GM21737 (cell line): ENCODE data around the gene C1orf216.
"Not testable (repeated sequence)": the region's sequence is repeated elsewhere in the genome, so short reads cannot be mapped to it uniquely, and the experiment has no call there.

Experiments used
- ATAC-seq: cut with Tn5 transposase; IDR thresholded peaks from one replicate; pipeline ENCODE4 v1.9.1; 2021; ENCODE audit warnings: mild to moderate bottlenecking, moderate library complexity; ENCODE audit not compliant: unreplicated experiment

The C1orf216 gene, protein sequence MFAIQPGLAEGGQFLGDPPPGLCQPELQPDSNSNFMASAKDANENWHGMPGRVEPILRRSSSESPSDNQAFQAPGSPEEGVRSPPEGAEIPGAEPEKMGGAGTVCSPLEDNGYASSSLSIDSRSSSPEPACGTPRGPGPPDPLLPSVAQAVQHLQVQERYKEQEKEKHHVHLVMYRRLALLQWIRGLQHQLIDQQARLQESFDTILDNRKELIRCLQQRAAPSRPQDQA

DNA sequence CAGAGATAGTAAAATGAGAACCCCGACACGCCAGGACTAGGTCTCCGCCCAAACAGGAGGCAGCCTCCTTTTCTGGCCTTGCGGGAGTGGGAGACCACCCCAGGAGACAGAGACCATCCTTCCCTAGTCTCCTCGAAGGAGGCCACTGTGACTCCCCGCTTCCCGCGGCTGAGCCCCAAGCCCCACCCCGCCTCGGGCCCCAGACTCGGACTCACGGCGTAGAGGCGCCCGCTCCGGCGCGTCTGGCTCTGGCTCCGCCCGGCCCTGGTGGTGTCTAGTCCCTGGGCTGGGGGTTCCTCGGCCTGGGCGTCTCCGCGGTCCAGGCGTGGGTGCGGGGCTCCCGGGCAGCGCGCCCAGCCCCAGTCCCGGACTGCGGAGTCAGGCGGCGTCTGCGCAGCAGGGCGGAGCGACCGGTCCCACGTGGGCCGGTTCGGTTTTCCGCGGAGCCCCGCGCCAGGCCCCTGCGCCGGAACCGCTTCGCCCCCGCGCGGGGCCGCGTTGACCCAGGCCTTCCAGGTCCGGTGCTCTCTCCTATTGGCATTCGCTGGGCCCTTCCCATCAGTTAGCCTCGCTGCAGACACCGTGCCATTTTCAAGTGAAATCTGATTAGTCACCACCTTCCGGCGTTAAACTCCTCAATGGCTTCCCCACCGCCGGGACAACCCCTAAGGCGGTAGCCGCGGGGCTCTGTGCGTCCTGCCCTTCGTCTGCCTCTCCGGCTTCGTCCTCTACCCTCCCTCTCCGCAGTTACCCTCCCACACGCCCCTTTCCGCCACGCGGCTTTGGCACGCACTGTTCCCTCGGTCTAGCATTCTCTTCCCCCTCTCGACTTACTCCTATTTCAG is at the start of gene C1orf216:
TSS of gene C1orf216 (minus strand) at position 393 of the 845 bp plus-strand sequence. CDS start 2,563 bp downstream, outside the sequence.
- peak; percentile 46 for ATAC-seq

DNA sequence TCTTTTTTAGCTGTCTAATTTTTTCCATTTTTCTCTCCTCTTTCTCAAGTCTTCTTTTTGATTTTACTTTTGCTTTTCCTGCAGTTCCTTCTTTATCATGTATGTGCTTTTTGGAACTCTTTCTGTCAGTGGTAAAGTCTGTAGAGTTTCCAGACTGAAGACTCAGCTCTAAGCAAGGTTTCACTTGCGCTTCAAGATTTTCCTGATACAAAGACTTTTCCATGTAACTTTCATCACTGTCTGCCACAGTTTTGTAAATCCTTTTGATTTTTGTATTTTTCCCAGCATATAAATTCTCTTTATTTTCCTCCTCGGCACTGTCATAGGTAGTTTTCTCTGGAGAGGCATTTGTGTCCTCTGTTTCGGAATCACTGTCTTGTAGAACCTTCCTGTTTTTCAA is 45.6 kb upstream of the C1orf216 start:
- ATAC-seq, result no peak

DNA sequence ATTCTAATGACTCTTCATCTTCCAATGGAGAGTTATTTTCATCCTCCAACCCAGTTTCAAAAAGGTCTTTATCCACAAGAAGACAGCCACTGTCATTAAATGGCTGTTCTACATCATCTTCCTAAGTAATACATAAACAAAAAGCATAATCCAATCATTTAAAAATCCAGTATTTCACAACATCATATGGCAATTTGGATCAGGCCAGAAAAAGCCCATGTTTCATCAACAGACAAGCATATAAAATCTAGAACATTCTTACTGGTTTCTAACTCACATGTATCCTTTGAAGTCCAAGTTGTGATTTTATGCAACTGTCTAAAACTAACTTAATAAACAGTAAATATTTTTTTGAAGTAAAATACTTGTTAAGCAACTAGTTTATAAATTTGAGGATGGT is 44.5 kb upstream of the C1orf216 start:
- no peak for ATAC-seq

DNA sequence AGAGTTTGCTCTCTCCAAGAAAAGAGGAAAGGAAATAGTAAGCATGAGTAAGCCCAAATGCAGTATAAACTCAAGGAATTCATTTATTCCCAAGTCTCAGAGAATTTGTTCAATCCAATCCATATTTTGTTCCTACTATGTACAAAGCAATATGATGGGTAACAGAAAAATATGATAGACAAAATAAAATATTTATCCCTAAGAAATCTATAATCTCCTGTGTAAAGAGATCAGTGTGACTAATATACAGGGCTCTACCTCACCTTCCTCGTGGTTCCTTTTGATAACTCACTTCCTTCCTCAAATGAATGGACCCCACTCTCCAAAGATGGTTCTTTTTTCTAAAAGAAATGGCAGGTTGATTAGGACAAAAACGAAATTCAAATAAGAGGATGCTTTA is 43.5 kb upstream of the C1orf216 start:
- no peak for ATAC-seq

DNA sequence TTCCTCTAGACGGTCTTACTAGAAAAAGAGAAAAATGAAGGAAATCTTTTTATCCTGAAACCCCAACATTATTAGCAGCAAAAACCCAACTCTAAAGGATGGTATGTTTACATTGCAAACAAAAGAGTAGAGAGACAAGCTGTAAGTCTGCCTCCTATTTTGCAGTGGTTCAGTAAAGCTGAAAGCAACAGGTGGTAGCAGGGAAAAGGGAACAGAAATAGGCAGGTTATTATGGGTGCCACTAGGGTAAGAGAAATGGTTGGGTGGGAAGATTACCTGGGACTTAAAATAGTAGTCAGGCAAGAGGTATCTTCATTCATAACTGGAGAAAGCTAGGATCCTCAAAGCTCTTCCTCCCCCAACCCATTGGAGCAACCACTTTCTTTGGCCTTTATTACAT is 37.4 kb upstream of the C1orf216 start:
- no peak for ATAC-seq

DNA sequence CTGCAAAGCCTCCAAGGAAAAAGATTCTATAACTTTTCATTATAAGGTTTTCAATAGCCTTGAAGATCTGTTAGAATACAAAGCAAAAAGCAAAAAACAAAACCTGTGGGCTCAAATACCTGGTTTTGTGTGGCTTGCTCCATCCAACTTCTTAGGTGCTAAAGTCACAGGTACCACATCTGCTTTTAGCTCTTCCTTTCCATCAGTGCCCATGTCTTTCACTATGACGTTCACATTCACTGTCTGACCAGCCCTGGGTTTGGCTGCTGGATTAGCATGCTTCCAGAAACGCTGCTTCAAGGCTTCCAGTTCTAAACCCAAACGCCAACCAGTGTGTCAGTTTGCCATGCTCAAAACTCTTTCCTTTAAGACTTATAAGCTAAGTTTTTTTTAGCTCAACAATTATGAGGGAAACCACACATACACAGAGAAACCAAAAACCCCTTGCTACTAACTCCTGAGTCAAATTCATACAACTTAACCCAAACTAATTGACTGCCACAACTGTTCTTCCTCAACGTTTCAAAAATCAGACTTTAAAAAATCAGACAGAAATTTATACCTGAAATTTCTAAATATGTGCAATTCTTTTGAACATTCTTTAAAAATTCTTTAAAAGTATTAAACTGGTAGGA is 35.1 kb upstream of the C1orf216 start:
- ATAC-seq, result no peak

DNA sequence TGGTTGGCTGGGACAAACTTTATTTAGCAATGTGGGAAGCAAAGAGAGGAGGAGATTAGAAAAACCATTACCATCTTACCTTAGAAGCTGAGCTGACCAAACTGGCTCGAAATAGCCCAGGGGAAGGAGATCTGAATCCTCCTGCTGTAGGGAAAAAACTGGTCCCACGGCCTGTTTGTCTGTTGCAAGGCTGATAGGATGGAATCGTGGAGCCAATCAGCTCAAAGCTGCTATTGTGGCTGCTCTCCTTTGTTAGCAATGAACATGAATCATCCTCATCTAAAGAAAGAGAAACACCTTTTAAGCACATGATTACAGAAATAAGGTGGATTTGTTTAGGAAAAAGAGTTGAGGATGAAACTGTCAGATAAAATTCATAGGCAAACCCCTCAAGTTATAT is 29.6 kb upstream of the C1orf216 start:
- ATAC-seq, result no peak

DNA sequence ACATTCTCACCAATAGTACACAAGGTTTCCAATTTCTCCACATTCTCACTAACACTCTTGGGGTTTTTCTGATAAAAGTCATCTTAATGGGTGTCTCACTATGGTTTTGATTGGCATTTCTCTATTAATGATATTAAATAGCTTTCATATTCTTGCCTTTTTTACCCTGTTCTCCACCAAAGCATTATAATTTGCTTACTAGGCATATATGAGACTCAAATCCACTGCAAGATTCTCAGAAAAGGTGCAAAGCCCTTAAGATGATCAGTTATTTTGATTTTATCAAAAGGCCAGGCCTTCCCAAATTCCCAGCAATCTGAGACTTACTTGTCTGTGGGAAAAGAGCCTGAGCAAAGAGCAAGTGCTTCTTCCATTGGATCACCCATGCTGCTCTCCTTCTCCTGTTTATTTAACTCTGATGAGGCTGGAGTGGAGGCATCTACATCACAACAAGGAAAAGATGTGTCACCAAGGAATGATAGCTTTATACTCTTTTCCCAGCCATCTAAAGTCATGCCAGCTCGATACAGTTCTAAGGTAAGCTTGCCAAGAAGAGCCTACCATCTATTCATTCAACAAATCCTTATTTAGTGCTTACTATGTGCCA is 26.5 kb upstream of the C1orf216 start:
- no peak for ATAC-seq

DNA sequence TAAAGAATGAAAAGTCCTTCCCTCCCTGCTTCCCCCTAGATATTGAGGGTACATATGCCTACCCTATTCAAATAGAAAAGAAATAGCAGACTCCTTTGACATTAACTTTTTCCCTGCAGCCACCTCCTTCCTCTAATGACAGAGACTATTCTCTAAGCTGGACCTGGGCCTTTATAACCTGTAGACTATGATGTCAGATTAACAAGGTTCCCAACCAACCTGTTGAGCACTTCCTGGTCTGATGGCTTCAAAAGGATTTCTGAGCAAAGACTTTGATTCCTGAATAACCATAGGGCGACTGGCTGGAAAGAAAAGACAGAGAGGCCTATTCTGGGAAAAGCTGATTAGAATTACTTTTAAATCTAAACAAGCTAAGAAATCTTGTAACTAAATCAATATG is 18.4 kb upstream of the C1orf216 start:
- no peak for ATAC-seq

DNA sequence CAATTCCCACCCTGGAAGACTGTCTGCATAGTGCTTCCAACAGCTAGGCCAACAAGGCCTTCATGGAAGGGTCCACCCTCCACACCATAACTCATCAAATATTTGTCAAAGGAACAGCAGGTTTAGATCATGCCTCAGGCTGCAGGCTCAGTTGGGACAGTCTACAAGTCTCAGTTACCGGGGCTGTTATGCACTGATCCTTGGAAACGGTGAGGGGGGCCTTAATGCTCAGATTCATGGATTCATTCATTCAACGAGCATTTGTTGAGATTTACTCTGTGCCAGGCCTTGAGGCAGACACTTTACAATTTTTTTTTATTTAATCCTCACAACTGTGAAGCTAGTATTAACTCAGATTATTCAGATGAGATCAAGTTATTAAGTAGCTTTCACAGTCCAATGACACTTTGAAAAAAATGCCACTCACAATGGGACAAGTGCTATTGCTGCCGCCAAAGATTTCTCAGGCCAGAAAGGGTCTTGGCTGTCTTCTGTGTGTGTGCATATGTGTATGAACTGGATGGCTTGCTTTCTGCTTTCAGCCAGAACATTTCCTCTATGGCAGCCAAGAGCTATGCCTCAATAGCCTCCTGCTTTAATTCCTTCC is 8.9 kb upstream of the C1orf216 start:
- ATAC-seq, result no peak

DNA sequence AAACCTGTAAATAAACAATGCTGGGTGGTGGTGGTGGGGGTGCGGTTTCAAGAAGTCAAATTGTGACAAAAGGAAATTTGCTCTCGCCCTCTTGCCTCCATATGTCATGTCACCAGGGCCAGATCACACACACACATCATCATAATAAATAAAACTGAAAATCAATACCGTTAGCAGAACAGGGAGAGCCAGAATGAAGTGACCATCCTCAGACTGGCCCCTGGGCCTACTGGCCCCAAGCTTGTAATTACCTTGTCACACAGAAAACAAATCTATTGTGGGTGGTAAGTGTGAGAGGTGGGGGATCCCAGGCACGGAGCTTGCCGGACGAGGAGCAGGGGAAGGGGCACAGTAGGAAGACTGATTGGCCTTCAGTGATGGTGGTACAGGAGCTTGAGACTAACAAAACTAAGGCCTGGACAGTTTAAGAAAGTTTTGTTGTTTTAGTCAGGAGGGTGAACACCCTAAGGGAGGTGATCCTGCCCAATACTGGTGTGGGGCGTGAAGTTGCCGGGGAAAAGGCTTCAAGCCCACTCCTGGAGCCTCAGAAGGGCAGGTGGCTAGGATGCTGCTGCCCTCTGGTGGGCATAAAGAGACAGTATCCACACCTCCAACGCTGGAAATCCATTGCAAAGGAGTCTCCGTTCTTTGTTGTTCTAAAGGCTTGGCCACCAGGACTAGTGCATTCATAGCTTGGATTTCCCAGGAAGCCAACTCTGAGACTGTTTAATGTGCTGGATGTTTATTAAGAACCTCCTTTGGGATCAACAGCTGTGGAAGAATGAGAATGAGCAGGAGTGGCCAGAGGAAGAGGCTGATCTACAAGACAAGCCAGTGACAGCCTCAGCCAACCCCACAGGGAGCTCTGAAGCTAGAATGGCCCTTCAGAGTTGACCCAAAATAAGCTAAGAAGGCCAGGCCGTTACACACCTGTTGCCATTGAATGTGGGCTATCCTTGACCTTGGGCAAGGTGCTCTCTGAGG is 8.1 kb upstream of the C1orf216 start:
- ATAC-seq, result no peak

DNA sequence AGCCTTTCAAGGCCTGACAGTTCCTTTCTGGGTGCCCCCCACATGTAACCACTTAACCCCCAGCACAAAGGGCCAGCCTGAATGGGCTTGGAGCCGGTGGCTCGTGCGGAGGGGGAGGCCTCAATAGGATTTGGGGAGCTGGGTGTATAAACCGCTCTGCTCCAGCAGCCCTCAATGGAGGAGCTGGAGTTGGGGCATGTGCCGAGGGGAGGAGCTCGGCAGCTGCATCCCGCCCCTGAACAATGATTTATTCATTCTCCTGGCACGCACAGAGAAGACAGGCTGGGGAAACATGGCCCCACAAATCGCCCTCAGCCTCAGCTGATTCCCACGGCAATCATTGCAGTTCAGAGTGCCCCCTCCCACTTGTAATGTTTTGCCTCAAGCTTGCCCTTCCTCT is 6.9 kb upstream of the C1orf216 start:
- ATAC-seq, result no peak

DNA sequence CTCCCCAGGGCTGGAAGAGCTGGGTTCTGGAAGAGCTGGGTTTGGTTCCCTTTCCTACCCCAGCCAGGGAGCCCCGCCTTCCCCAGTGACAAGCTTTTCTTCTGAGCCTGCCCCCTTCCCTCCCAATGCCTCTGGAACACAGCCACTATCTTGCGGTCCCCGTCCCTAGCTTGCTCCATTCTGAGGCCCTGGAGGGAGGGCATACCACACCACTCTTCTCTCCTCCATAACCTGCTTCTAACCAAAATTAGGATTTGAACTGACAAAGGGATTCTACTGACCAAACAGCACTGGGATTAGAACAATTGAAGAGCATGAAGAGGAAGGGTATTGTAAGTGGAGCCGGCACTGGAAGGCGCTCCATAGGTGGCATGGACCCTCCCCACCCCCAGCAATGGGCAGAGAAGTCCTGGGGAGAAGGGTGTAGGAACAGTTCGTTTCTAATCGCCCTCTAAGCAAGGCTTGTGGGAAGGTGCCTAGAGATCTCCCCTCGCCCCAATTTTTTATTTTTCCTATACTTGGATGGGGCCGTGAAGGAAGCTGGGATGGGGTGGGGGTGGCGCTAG is 690 bp downstream of the C1orf216 start:
- no peak for ATAC-seq

DNA sequence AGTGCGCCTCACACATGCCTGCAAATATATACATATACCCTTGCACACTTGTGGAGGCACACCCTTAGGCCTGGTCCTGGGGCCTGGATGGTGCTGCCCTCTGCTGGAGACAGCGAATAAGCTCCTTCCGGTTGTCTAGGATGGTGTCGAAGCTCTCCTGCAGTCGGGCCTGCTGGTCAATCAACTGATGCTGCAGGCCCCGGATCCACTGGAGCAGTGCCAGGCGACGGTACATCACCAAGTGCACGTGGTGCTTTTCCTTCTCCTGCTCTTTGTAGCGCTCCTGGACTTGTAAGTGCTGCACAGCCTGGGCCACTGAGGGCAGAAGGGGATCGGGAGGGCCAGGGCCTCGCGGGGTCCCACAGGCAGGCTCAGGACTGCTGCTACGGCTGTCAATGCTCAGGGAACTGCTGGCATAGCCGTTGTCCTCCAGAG is 3.1 kb downstream of the C1orf216 start:
- no peak for ATAC-seq

DNA sequence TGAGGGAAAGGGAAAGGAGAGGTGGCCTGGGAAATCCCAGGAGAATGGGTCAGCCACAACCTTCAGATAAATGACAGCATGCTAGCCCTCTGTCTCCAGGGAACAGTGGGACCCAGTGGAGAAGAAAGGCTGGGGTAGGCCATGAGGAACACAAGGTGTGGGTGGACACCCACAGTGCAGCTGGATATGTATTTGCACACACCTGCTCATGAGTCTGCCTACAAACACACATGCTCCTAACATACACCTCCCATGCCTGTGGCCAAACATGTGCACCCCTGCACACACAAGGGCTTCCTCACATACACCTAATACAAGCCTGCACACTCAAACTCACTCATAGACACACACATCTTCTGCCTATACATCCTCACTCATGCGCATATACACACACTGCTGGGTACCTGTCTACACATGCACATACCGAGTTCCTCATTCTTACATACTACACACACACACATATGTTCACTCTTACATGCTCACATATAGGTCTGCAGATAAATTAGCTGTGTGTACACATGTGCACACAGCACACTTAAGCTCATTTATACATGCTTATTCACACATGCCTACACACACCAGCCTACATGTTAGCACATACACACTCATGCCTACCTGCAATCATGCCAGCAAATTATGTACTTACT is 3.6 kb downstream of the C1orf216 start:
- no peak for ATAC-seq

DNA sequence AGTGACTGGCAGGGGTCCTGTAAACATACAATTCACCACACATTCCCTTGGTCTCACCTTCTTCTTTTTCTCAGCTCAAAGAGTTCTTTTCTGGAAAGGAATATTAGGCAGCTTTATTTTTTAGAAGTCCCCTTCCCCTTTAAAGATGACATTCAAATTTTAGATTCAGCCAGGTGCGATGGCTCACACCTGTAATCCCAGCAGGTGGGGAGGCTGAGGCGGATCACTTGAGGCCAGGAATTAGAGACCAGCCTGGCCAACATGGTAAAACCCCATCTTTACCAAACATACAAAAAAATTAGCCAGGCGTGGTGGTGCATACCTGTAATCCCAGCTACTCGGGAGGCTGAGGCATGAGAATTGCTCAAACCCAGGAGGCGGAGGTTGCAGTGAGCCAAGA is 7.6 kb downstream of the C1orf216 start:
- not testable (repeated sequence) for ATAC-seq

DNA sequence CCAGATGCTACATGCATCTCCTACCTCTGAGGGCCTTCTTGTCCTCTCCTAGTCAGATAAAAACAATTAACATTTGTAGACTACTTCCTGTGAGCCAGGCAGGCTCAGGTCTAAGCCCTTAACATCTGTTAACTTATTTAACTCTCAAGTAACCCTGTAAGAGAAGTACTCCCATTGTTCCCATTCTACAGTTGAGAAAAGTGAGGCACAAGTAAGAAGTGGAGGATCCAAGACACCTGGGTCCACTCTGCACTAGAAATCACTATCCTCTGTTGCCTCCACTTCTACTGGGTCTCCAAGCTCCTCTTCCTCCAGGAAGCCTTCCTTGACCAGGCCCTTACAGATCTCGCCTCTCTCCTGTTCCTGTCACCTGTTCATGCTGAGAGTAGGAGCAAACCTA is 9.7 kb downstream of the C1orf216 start:
- no peak for ATAC-seq

DNA sequence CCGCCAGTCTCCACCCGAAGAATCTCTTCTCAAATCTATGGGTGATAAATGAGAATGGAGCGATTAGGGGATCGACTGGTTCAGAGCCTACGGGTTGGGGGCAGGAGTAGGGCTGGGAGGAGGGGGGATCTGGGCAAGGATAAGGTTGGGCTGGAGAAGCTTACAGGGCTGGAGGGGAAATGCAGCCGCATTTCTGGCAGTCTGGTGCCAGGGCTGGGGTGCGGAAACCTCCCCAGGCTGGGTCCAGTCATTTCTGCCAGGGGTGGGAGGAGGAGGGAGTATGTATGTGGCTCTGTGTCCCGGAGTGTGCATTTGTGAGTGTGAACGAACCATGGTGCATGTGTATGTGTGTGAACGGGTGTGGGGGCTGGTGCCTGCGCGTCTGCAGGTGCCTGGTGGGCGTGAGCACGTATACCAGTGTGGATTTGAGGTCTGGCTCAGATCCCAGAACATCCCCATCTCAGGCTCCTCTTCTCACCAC is 10.2 kb downstream of the C1orf216 start:
- no peak for ATAC-seq
